GM19463 (cell line): Measurements from ENCODE around the gene ACADL.

Experiments used
- ATAC-seq: cut with Tn5 transposase; IDR thresholded peaks from one replicate; pipeline ENCODE4 v1.9.1; 2021; ENCODE audit warnings: mild to moderate bottlenecking, moderate library complexity; ENCODE audit not compliant: unreplicated experiment

Gene ACADL

DNA sequence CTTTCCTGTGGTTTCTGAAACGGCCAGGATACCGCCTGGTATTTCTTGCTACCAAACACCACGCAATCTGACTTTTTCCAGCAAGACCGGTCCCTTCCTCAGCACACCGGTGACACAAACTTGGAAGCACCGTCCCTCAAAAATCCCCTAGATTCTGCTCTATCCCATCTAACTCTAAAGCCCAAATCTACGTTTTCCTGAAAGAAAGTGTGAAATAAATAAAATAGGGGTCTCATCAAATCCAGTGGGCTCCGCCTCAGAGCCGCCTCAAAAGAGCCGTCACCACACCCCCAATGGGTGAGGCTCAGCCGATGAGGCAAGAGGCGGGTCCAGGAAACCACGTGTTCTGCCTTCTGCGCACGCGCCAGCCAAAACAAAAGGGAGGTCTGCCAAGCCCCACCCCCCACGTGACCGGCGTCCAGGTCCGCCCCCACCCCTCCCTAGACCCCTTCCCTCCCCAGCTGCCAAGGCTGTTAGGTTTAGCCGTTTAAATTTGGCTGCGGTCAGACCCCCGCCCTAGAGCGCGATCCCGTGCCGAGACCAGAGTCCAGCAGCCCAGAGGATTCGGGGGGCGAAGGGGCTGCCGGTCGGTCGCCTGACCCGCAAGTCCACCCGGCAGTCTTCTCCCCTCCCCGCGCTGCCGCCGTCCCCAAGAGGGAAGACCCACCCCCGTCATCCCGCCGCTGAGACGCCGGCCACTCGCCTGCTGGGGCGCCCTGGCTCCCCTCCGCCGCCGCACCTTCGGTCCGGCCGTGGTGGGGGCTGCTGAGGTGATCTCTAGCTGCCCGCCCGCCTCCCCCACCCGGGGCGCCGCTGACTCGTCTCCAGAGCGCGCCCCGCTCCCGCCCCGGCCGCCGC lies 54.6 kb downstream of the ACADL start:
- peak; percentile 55 for ATAC-seq

DNA sequence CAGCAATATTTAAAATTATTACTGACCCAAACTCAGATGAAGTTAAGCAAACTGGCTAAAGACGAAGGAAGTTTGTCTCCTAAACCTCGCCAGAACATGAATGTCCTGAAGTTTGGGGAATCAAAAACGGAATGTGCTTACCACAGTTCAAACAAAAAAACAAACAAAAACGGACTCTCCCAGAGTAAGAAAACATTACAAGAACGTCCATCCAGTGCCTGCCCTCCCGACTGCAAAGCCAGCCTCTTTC lies 55.1 kb downstream of the ACADL start:
- ATAC-seq = no peak

DNA sequence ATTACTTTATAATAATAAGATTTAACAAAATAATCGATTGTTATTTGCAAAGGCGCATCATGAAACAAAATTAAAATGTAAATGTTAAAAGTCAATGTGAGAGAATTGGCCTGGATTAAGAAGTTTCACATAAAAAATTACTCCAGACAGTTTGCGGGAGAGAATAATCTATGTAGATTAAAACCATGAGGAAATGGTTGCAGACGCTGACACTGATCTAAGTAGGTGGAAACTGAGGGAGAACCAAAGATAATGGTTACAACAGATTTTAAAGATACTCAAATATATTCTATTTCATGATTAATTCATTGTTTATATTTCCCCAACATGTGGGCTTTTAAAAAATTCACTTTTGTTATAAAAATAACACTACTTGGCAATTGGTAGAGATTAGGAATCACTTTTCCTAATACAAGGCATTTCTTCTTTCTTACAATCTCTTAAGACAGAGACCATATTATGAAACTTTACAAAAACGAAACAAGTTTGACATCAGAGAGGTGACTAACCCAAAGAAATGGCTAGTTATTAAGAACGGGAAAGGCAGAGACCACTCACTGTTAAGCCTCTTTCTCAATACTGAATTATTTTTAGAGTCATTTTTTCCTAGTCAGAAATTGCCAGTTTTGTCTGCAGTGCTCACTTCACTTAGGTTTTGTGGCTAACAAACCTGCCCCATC lies 55.6 kb downstream of the ACADL start:
- peak; percentile 28 for ATAC-seq

DNA sequence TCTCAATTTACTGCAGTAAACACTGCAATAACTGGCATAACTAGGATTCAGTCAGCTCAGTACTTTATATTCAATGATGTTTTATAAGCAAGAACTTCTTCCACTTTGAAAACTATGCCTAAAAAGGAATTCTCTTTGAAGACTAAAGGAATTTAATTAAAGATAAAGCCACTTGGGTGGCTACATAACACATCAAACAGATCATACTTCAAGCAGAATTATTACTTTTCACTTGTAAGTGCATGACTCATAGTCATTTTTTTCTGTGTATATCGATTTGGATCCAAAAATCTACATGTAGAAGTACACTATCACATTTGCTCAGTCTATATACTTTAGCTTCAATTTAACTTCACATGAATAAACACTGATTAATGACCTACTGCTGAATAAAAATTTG lies 58.0 kb downstream of the ACADL start:
- ATAC-seq = no peak

DNA sequence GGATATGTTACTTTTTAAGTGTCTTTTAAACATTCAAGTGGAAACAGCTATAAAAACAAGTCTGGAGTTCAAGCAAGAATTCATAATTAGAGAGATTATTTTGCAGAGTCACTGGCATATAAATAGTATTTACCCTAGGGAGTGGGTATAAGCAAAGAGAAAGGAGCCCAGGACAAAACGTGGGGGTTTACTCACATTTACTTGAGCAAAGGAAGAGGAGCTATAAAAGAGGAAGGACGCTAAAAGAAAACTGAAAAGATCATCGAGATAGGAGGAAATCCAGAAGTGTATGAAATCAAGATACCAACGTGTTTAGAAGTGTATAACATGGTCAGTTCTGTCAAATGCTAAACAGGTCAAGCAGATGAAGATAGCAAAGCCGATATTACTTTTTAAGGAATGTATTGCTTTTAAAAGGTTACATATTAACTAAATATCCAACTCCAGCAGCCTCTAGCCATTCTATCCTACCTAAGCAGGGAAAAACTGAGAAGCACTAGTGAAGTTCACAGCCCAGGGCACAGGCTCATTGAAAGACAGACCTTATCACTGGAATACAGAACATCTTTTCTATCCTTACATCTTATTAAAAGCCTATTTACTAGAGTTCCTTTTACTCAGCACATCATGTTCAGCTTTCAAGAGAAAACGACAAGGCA lies 62.7 kb downstream of the ACADL start:
- ATAC-seq = no peak

DNA sequence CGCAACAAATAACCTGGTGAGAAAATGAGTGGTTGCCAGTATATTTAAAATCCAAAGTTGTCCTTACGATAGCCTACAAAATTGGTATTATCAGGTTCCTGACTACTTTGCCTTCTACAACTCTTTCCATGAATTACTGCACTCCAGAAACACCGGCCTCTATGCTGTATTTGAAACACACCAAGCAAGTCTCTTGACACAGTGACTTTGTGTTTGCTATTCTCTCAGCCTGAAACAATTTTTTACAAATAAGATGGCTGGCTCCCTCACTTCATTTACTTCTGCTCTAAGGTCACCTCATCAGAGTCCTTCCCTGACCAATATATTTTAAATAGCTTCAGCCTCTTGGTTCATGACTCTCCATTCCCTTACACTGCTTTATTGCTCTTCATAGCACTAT lies 66.2 kb downstream of the ACADL start:
- ATAC-seq = no peak

DNA sequence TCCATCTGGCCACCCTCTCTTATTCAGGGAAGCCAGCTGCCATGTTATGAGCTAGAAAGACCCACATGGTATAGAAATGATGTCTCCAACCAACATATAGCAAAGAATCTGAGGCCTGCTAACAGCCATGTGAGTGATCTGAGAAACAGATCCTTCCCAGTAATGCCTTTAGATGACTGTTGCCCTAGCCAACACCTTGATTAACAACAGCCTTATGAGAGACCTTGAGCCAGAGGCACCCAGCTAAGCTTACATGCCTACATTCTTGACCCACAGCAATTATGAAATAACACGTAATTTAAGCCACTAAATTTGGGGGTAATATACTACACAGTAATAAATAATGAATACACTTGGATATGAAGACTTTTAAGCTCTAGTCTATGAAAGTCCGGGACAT lies 67.0 kb downstream of the ACADL start:
- no peak for ATAC-seq

DNA sequence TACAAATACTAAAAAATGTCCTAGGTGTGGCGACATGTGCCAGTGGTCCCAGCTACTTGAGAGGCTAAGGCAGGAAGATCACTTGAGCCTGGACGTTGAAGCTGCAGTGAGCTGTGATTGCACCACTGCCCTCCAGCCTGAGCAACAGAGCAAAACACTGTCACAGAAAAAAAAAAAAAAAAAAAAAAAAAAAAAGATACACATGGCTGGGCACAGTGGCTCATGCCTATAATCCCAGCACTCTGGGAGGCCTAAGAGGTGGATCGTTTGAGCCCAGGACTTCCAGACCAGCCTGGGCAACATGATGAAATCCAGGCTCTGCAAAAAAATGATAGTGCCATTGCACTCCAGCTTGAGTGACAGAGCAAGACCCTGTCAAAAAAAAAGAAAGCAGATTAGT lies 67.7 kb downstream of the ACADL start:
- ATAC-seq = no peak

DNA sequence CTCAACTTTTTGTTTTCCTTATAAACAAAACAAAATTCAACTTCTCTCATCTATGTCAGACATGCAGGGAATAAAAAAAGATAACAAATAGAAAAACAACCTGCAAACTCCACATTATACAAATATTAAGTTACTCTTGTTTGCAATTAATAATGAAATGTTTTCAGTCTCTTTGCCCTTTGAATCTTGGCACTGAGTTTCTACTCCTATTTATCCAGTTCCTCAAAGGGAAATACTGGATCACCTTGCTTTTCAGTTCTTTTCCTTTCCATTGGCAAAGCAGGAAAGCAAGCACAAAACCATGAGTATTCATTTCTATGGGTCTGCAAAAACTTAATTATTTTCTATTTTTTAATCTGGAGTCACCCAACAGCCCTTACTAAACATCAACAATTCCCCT lies 77.6 kb downstream of the ACADL start:
- no peak for ATAC-seq
